ES-I3 (cell line): ENCODE data around the gene DIAPH3.

Source experiments
- H3K36me3 ChIP-seq: 2 replicates; pipeline ENCODE4 v1.6.1; 2013; ENCODE audit warnings: mild to moderate bottlenecking, low read length, control low read depth, moderate library complexity; ENCODE audit not compliant: insufficient read depth
- H3K4me1 ChIP-seq: 2 replicates; pipeline ENCODE4 v1.6.1; 2013; ENCODE audit warnings: mild to moderate bottlenecking, control low read depth, low read length; ENCODE audit not compliant: insufficient read depth
- H3K9ac ChIP-seq: 2 replicates; pipeline ENCODE4 v1.6.1; 2013; ENCODE audit warnings: low read depth, mild to moderate bottlenecking, low read length, moderate library complexity
- H3K9me3 ChIP-seq: 2 replicates; pipeline ENCODE4 v1.6.1; 2013; ENCODE audit warnings: mild to moderate bottlenecking, low read length, moderate library complexity; ENCODE audit not compliant: control insufficient read depth, insufficient read depth

Gene DIAPH3

DNA sequence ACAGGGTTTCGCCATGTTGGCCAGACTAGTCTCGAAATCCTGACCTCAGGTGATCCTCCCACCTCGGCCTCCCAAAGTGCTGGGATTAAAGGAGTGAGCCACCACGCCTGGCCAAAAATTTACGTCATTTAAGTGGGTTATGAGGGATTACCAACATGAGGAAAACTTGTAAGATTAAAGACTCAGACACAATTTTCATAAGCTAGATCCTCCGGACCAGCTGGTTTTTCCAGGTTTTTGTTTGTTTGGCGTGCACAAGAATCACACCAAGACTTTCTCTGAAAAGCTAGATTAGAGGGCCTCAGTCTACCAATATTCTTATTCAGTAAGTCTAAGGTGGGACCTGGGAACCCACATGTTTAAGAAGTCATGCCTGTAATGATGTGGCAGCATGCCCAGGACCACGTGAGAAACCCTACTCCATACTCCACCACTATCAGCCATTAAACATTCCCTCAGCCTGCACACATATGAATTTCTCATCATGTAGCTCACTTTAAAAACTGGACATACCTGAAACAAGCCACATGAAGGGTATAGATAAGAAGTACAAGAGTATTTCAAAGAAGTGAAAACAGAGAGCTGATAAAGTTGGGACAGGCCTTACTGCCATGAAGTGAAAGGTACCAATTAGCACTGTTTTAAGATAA lies 25.7 kb downstream of the DIAPH3 start:
- H3K9ac ChIP-seq, result no peak overlapping the region
- no peaks in the 10 kb centered on the region for H3K36me3 ChIP-seq
- peaks cover 3% of the 10 kb centered on the region; the same call in 1 of the 2 replicates for H3K4me1 ChIP-seq
- no peaks in the 10 kb centered on the region for H3K9me3 ChIP-seq

DNA sequence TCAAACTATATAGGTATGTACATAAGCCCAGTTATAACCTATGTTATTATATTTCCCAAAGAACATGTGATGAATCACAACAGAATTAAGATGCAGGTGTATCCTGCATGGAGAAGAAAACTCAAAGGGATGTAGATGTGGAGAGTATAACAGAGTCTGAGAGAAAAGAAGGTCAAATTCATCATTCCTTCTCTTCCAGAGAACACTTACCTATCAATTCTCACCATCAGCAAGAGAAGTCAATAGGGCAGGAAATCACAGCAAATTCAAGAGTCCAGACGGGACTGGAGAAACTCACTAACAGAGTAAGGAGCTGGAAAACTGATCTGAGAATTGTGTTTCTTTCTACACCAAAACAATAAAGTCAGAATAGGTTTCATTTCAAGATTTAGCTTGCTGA lies 28.4 kb downstream of the DIAPH3 start:
- Histone ChIP-seq H3K36me3 (no peaks in the 10 kb centered on the region), H3K9ac (no peak overlapping the region), H3K9me3 (no peaks in the 10 kb centered on the region), H3K4me1 (peaks cover 3% of the 10 kb centered on the region; the same call in 1 of the 2 replicates)

DNA sequence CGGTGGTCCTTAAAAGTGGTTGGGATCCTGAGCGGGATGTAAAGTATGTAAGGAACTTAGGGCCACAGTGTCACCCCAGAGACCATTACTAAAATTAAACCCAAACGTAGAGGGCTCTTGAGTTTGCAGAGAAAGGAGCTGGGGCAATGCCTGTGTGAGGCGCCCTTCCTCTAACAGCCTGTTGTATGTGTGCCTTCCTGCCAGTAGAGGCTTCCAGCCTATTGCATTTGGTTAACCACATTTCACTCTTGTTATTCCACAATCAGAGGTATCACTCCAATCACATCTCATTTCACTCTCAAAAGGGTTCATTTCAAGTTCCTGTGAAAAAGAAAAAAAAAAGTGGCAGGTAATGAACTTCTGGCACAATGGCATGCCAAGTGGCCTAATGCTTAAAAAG lies 29.4 kb downstream of the DIAPH3 start:
- Histone ChIP-seq H3K4me1 (peaks cover 3% of the 10 kb centered on the region; the same call in 1 of the 2 replicates), H3K9me3 (no peaks in the 10 kb centered on the region), H3K36me3 (no peaks in the 10 kb centered on the region), H3K9ac (no peak overlapping the region)

DNA sequence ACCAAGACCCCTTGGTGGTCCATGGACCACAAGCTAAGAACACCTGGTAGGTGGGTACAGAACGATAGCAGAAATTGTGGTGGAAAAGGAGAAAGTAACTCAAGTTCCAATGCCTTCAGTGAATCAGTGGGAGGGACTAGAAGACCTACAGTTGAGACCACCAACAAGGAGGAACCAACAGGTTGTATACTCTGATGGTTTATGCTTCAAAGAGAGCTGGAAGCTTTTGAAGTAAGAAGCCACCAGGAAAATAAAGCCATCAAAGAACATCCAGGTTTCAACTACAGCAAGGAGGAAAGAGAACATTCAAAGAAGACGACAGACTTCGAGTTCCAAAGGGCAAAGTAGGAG lies 42.4 kb downstream of the DIAPH3 start:
- no peak overlapping the region for H3K9ac ChIP-seq
- no peaks in the 10 kb centered on the region for H3K4me1 ChIP-seq

DNA sequence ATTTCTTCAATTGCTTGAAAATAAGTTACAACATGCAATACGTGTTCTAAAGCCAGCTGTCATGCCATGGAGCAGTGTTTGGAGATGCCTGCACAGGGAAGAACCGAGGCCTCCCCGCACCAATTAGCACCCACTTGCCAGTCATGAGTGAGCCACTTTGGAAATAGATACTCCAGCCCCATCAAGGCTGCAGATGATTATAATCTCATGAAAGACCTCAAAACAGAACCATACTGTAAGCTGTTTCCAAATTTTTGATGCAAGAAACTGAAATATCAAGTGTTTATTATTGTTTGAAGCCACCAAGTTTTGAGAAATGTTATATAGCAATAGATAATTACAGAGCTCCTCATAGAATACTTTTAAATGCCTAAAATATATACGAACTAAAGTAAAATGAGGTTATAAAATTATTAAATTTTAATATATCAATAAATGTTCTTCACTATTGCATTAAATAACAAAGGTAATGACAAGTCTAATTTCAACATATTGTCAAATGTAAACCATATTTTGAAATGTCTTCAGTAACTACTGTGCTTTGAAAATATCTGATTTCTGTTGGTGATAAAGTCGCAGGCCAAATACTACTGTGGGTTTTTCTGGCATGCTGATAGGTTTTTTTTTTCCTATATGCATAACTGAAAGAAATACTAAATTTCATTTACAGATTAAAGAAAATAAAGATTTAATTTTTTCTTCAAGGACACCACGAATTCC lies 43.0 kb downstream of the DIAPH3 start:
- H3K9me3 ChIP-seq, result no peaks in the 10 kb centered on the region
- H3K9ac ChIP-seq, result no peak overlapping the region
- H3K4me1 ChIP-seq, result no peaks in the 10 kb centered on the region
- H3K36me3 ChIP-seq, result no peaks in the 10 kb centered on the region; the same call in 1 of the 2 replicates

More for the DNA sequence above, 42.4 kb downstream of the DIAPH3 start:
- Histone ChIP-seq H3K36me3 (no peaks in the 10 kb centered on the region; the same call in 1 of the 2 replicates), H3K9me3 (no peaks in the 10 kb centered on the region)

DNA sequence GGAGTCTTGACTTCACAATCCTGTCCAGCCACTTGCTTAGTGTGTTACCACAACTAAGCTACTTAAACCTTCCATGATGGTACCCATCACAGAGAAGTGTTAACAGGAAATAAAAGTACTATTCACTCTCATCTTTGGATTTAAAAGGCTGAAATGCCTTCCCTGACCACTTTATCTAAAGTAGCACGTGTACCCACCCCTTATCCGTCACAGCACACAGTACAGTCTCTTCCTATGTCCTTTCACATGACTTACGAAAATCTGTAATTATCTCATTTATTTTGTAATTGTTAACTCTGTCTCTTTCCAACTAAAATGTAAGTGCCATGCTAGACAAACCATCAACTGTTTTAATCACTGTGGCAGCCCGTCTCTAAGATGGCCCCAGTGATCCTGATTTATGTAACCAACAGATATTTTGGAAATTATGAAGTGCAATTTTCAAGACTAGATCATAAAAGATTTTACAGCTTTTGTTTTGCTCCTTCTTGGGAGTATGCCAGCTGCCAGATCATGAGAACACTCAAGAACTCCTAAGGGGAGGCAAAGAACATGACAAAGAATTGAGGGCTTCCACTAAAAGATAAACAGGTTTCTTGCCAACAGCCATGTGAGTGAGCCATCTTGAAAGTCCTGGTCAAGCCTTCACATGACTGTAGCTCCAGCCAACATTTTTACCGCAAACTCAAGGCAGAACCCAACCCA lies 44.9 kb downstream of the DIAPH3 start:
- Histone ChIP-seq H3K36me3 (no peaks in the 10 kb centered on the region; the same call in 1 of the 2 replicates), H3K9me3 (peaks cover 4% of the 10 kb centered on the region; the same call in 1 of the 2 replicates), H3K9ac (no peak overlapping the region), H3K4me1 (no peaks in the 10 kb centered on the region)

DNA sequence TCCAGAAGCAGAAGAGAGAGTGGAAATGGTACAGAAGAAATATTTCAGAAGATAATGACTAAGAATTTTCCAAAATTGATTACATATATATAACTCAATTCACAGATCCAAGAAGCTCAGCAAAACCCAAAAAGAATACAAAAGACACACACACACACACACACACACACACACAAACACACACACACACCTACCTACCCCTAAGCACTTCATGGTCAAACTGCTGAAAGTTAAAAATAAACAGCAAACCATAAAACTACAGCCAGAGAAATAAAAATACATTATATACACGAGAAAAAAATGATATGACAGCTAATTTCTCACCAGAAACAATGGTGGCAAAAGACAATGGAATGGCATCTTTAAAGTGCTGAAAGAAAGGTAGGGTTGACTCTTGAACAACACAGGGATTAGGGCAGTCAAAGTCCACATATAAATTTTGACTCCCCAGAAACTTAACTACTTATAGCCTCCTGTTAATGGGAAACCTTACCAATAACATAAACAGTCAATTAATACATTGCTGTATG lies 49.2 kb downstream of the DIAPH3 start:
- H3K36me3 ChIP-seq, result peaks cover 2% of the 10 kb centered on the region
- H3K9me3 ChIP-seq, result peaks cover 4% of the 10 kb centered on the region; the same call in 1 of the 2 replicates
- H3K4me1 ChIP-seq, result no peaks in the 10 kb centered on the region

DNA sequence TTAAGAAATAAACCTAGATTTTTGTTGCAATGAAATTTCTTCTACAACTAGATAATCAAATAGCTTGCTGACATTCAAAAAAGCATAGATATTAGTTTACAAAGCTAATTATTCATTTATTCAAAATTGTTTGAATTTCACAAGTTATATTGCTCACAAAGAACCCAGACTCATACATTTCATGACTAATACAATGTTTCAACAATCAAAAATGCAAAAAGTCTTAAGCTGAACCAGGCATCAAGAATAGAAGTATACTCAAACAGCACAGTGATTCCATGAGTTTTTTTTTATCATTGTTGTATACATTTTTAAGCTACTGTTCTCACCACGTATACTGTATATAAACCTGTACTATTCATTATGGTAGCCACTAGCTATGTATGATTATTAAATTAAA lies 51.0 kb downstream of the DIAPH3 start:
- Histone ChIP-seq H3K36me3 (peaks cover 8% of the 10 kb centered on the region), H3K9me3 (peaks cover 4% of the 10 kb centered on the region; the same call in 1 of the 2 replicates), H3K9ac (no peak overlapping the region), H3K4me1 (no peaks in the 10 kb centered on the region)

More for the DNA sequence above, 49.2 kb downstream of the DIAPH3 start:
- no peak overlapping the region for H3K9ac ChIP-seq

DNA sequence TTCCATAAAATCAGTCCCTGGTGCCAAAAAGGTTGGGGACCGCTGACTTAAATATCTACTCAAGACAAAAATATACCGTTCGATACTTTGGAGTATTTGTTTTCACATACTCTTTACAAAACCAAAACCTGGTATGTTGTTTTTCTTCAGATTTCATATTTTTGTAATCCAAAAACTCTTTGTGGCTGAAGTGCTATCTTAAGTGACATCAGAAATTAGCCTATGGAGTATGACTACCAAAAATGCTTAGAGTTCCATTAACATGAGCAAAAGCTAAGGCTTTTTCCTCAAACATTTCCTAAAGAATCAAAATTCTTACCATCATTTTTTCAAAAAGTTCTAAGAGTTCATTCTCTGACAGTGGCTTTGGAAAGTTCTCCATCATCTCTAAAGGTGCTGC lies 52.0 kb downstream of the DIAPH3 start:
- H3K9ac ChIP-seq, result no peak overlapping the region

DNA sequence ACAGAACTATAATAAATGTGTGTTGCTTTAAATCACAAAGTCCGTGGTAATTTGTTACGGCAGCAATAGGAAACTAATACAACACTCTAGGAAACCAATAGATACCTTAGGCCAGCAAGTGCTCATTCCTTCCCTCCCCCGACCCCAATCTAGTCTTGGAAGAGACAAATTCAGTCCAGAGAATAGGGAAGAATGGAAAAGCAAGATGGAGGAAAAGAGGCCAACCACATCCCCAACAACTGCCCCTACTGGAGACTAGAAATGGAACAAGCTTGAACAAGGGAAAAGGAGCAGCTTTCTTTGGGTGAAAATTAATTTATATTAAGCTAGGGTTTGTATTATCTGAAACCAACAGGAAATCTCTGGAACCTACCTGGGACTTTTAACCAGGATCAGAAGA lies 54.4 kb downstream of the DIAPH3 start:
- Histone ChIP-seq H3K36me3 (peaks cover 8% of the 10 kb centered on the region), H3K4me1 (no peaks in the 10 kb centered on the region), H3K9ac (no peak overlapping the region), H3K9me3 (no peaks in the 10 kb centered on the region; the same call in 1 of the 2 replicates)

More for the DNA sequence above, 52.0 kb downstream of the DIAPH3 start:
- Histone ChIP-seq H3K36me3 (peaks cover 8% of the 10 kb centered on the region), H3K4me1 (no peaks in the 10 kb centered on the region), H3K9me3 (peaks cover 4% of the 10 kb centered on the region; the same call in 1 of the 2 replicates)

DNA sequence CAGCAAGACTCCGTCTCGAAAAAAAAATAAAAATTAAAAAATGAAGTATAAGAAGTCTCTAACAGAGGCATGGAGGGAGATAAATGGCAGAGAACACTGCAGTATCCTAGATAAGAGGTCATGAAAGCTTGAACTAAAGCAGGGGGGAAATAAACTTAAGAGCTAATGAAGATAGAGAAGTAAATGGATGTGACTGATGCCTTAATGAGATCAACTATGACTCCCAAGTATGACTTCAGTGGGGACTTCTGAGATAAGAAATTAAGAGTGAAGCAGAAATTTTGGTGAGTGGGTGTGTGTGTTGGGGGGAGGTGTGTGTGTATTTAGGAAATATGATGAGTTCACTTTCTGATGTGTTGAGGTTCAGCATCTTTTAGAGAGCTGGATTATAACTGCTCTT lies 55.1 kb downstream of the DIAPH3 start:
- no peaks in the 10 kb centered on the region for H3K9me3 ChIP-seq
- H3K36me3 ChIP-seq, result peaks cover 8% of the 10 kb centered on the region
- H3K4me1 ChIP-seq, result no peaks in the 10 kb centered on the region
- no peak overlapping the region for H3K9ac ChIP-seq

DNA sequence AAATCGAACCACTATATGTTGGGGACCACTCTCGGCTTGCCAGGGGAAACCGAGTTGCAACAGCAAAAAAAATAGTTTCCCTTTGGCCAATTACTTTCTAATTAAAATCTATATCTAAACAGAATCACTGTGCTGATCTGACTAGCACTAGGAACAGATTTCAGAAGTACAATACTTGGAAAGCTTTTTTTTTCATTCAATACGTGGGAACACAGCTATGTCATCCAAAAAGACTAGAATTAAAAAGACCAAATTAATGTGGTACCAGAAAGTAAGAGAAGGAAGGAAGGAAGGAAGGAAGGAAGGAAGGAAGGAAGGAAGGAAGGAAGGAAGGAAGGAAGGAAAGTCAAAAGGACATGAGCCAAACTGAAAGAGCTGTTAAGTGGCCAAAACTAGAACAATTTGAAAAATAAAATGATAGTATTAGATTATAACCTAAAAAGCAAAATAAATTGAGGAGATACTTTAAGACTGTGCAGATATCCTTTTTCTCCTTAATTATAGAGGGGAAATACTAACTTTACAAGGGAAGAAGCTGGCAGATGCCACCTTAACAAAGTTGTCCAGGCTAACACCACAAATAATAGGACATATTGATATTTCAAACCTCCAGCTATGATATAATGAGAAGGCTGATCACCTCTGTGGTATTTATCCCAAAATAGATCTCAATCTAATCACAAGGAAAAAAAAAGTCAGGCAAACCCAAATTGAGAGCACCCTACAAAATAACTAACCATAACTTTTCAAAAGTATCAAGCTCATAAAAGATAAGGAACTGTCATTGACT lies 63.9 kb downstream of the DIAPH3 start:
- Histone ChIP-seq H3K36me3 (no peaks in the 10 kb centered on the region; the same call in 1 of the 2 replicates), H3K9ac (no peak overlapping the region), H3K4me1 (peaks cover 4% of the 10 kb centered on the region; the same call in 1 of the 2 replicates), H3K9me3 (no peaks in the 10 kb centered on the region)

DNA sequence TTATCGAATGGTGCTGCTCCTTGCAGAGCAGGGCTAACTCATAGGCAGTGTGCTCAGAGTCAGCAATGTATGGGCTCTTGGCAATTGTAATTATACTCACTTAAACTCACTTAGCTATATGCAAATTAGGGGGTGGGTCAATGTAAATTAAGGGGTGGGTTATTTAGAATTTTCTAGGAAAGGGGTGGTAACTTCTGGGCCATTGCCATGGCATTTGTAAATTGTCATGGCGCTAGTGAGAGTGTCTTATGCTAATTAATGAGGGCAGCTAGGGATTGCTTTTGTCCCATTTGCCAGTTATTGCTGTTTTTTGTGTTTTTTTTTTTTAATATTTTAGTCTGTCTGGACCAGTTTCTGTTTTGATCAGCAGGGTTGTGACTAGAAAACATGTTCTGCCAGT lies 68.4 kb downstream of the DIAPH3 start:
- no peak overlapping the region for H3K9ac ChIP-seq
- no peaks in the 10 kb centered on the region for H3K9me3 ChIP-seq
- H3K36me3 ChIP-seq, result no peaks in the 10 kb centered on the region; the same call in 1 of the 2 replicates
- H3K4me1 ChIP-seq, result peaks cover 4% of the 10 kb centered on the region; the same call in 1 of the 2 replicates
